HCT116 (cell line): Measurements from ENCODE around the gene BCKDHB. TPM values are rescaled to one million over a fixed set of nuclear protein-coding genes. Genes with fewer than 3 reads are reported as not detected.

Experiments
- ATAC-seq: fragments of 200-7000 bp; cut with Tn5 transposase; 2 replicates; pipeline ENCODE4 v1.9.1; 2020; ENCODE audit warnings: mild to moderate bottlenecking, moderate library complexity
- BruUV-seq: library from RNA; stranded (reverse); fragments of 400-500 nt; replicated peaks from 2 replicates; lab custom pipeline; 2021; lab: Mats Ljungman, UMichigan
- CTCF ChIA-PET: fragments of 300-600 bp; sonication (Branson Sonifier 250); formaldehyde crosslinking; loops from one replicate; lab custom pipeline; 2021; ENCODE audit warnings: antibody characterized with exemption; lab: Charles Lee
- POLR2A ChIA-PET: fragments of 300-600, 350-600 bp; sonication (Branson Sonifier 250); formaldehyde crosslinking; loops from one replicate; lab custom pipeline; 2021; ENCODE audit warnings: antibody characterized with exemption; lab: Charles Lee
- RAD21 ChIA-PET, 2 experiments: fragments of 300-600 bp; sonication (Branson Sonifier 250); formaldehyde crosslinking; loops; one replicate each; lab custom pipeline; 2023; ENCODE audit warnings: low total read pairs in 2 of 2; ENCODE audit not compliant: uncharacterized antibody in 2 of 2, unreplicated experiment in 2 of 2, low non-redundant PET in 1 of 2; lab: Charles Lee
- DNase-seq: peaks from one replicate; pipeline ENCODE4 v3.0.0-alpha.2; 2010; ENCODE audit warnings: low read depth, low spot score
- H2AFZ ChIP-seq: fragments of 200-600 bp; shearing (Covaris generic), sonication (generic); 2 replicates; pipeline ENCODE4 v1.6.1; 2017; ENCODE audit warnings: low read depth, mixed run types, mixed read lengths, antibody characterized with exemption, low read length; ENCODE audit not compliant: poor library complexity, severe bottlenecking
- H3K27ac ChIP-seq: 2 replicates; pipeline ENCODE4 v1.5.1; 2012; ENCODE audit warnings: low read depth, low read length
- H3K27me3 ChIP-seq: fragments of 200-600 bp; sonication (generic); 2 replicates; pipeline ENCODE4 v1.6.1; 2016; ENCODE audit warnings: mixed run types, low read length, mixed read lengths; ENCODE audit not compliant: insufficient read depth
- H3K36me3 ChIP-seq, 2 experiments: fragments of 200-500 bp in 1 of 2; fragments of 200-600 bp in 1 of 2; sonication (Bioruptor generic) in 1 of 2; sonication (generic) in 1 of 2; 2 replicates each; pipeline versions ENCODE4 v1.5.1 to v1.6.1; 2014 to 2016; ENCODE audit warnings: low read length in 2 of 2, inconsistent platforms in 1 of 2, mixed read lengths in 1 of 2, mixed run types in 1 of 2; ENCODE audit not compliant: insufficient read depth in 2 of 2, control insufficient read depth in 1 of 2
- H3K4me1 ChIP-seq, 2 experiments: fragments of 200-600 bp in 1 of 2; sonication (generic) in 1 of 2; 2 replicates each; pipeline versions ENCODE4 v1.5.1 to v1.6.1; 2012 to 2017; ENCODE audit warnings: low read length in 2 of 2, inconsistent platforms in 1 of 2, mild to moderate bottlenecking in 1 of 2, mixed read lengths in 1 of 2, mixed run types in 1 of 2, moderate library complexity in 1 of 2; ENCODE audit not compliant: insufficient read depth in 2 of 2, control insufficient read depth in 1 of 2
- H3K4me2 ChIP-seq: fragments of 200-600 bp; sonication (generic); 2 replicates; pipeline ENCODE4 v1.6.1; 2017; ENCODE audit warnings: mixed run types, low read length, mixed read lengths
- H3K4me3 ChIP-seq, 2 experiments: fragments of 200-600 bp in 1 of 2; sonication (generic) in 1 of 2; replicated peaks in 1 of 2; 2 replicates each; pipeline ENCODE4 v1.5.1; 2011 to 2016; ENCODE audit warnings: low read length in 2 of 2, control low read depth in 1 of 2, low read depth in 1 of 2, mild to moderate bottlenecking in 1 of 2, mixed read lengths in 1 of 2, mixed run types in 1 of 2
- H3K79me2 ChIP-seq: fragments of 200-600 bp; sonication (generic); 2 replicates; pipeline ENCODE4 v1.6.1; 2017; ENCODE audit warnings: mild to moderate bottlenecking, mixed run types, low read length, moderate library complexity, mixed read lengths; ENCODE audit not compliant: insufficient read depth
- H3K9ac ChIP-seq: fragments of 200-600 bp; sonication (generic); 2 replicates; pipeline ENCODE4 v1.6.1; 2016; ENCODE audit warnings: low read length, mixed read lengths
- H3K9me2 ChIP-seq: fragments of 200-600 bp; sonication (generic), shearing (Covaris generic); 2 replicates; pipeline ENCODE4 v1.6.1; 2017; ENCODE audit warnings: mixed run types, mild to moderate bottlenecking, moderate library complexity; ENCODE audit not compliant: insufficient read depth
- H3K9me3 ChIP-seq, 2 experiments: fragments of 200-500 bp in 1 of 2; fragments of 200-600 bp in 1 of 2; sonication (Bioruptor generic) in 1 of 2; sonication (generic) in 1 of 2; 2 replicates each; pipeline ENCODE4 v1.6.1; 2014 to 2017; ENCODE audit warnings: low read length in 2 of 2, mixed read lengths in 2 of 2, inconsistent platforms in 1 of 2, low read depth in 1 of 2, mild to moderate bottlenecking in 1 of 2, mixed run types in 1 of 2, moderate library complexity in 1 of 2; ENCODE audit not compliant: control insufficient read depth in 1 of 2, insufficient read depth in 1 of 2
- H4K20me1 ChIP-seq: fragments of 200-600 bp; sonication (generic), shearing (Covaris generic); 2 replicates; pipeline ENCODE4 v1.6.1; 2017; ENCODE audit warnings: mixed run types, mild to moderate bottlenecking, moderate library complexity; ENCODE audit not compliant: insufficient read depth
- CBX3 ChIP-seq: IDR thresholded peaks from 2 replicates; pipeline ENCODE4 v1.6.1; 2012; ENCODE audit warnings: low read depth
- ELF1 ChIP-seq: IDR thresholded peaks from 2 replicates; pipeline ENCODE4 v1.6.1; 2012; ENCODE audit warnings: low read depth, borderline replicate concordance
- JUND ChIP-seq: IDR thresholded peaks from 2 replicates; pipeline ENCODE4 v1.6.1; 2012
- POLR2A ChIP-seq: IDR thresholded peaks from 2 replicates; pipeline ENCODE4 v1.7.0; 2011; ENCODE audit warnings: borderline replicate concordance; ENCODE audit not compliant: insufficient read depth, insufficient read length; ENCODE audit errors: extremely low read depth
- SIN3A ChIP-seq: IDR thresholded peaks from 2 replicates; pipeline ENCODE4 v1.6.1; 2012; ENCODE audit warnings: low read depth
- SP1 ChIP-seq: IDR thresholded peaks from 2 replicates; pipeline ENCODE4 v1.6.1; 2012; ENCODE audit warnings: low read depth
- SRF ChIP-seq: IDR thresholded peaks from 2 replicates; pipeline ENCODE4 v1.6.1; 2012; ENCODE audit warnings: low read depth
- YY1 ChIP-seq: IDR thresholded peaks from 2 replicates; pipeline ENCODE4 v1.6.1; 2011; ENCODE audit warnings: low read length, low read depth, moderate library complexity, mild to moderate bottlenecking; ENCODE audit not compliant: insufficient replicate concordance; ENCODE audit errors: extremely low read depth
- ZFX ChIP-seq: fragments of 450-650 bp; IDR thresholded peaks from 2 replicates; pipeline ENCODE4 v1.6.1; 2017
- ZNF274 ChIP-seq: fragments of 200-500 bp; sonication (Bioruptor generic); IDR thresholded peaks from 2 replicates; pipeline ENCODE4 v1.6.1; 2014; ENCODE audit warnings: mild to moderate bottlenecking, low read depth, low read length, inconsistent platforms
- intact Hi-C: fragments of 100-400 bp; cut with micrococcal nuclease; formaldehyde crosslinking; loops from 2 replicates; pipeline ENCODE4 v1.10.0; 2022
- total RNA-seq: library from RNA; stranded (reverse); gene quantifications from one replicate; pipeline ENCODE4 v1.2.1, GENCODE V29; 2021; ENCODE audit not compliant: unreplicated experiment
- TF ChIP-seq, protein P1 (sequence below): IDR thresholded peaks from 2 replicates; pipeline ENCODE4 v1.6.1; 2012
- TF ChIP-seq, protein P2 (sequence below): IDR thresholded peaks from 2 replicates; pipeline ENCODE4 v1.6.1; 2012
- TF ChIP-seq, protein P3 (sequence below): IDR thresholded peaks from 2 replicates; pipeline ENCODE4 v1.6.1; 2011; ENCODE audit warnings: mild to moderate bottlenecking, low read length, moderate library complexity; ENCODE audit not compliant: insufficient replicate concordance; ENCODE audit errors: extremely low read depth
- TF ChIP-seq, protein P4 (sequence below): IDR thresholded peaks from 2 replicates; pipeline ENCODE4 v1.6.1; 2012; ENCODE audit warnings: low read depth

Gene BCKDHB
- total RNA-seq, 1 experiment from 2014 or later, result 11.2 TPM

DNA sequence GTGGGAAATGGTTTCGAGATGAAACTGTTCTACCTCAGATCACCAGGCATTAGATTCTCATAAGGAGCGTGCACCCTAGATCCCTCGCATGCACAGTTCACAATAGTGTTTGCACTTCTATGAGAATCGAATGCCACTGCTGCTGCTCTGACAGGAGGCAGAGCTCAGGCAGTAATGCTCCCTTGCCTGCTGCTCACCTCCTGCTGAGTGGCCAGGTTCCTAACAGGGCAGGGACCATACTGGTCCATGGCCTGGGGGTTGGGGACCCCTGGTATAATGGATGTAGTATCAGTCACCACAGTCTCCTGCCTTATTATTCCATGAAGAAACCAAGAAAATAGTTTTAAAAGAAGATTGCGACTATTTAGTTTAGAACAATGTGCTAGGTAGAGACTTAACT lies 127.5 kb downstream of the BCKDHB start:
- H3K79me2 ChIP-seq, result no peaks in the 10 kb centered on the region
- ATAC-seq (no peak), DNase-seq (no peak)
- RAD21 ChIA-PET, result no interaction called here
- H3K4me1 ChIP-seq, result no peaks in the 10 kb centered on the region
- TF ChIP-seq, protein P1, sequence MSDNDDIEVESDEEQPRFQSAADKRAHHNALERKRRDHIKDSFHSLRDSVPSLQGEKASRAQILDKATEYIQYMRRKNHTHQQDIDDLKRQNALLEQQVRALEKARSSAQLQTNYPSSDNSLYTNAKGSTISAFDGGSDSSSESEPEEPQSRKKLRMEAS, result no peak
- TF ChIP-seq JUND, result no peak
- TF ChIP-seq CBX3, result no peak
- TF ChIP-seq ZNF274, result no peak
- no peak for TF ChIP-seq ZFX
- TF ChIP-seq SIN3A, result no peak
- no TSS peak for BruUV-seq
- H3K27ac ChIP-seq, result no peak overlapping the region
- H3K4me3 ChIP-seq, result no peak overlapping the region
- H4K20me1 ChIP-seq, result no peaks in the 10 kb centered on the region
- no peaks in the 10 kb centered on the region for H3K9me2 ChIP-seq
- H3K4me2 ChIP-seq, result no peak overlapping the region
- intact Hi-C loops, result no loop called here
- H2AFZ ChIP-seq, result no peak overlapping the region
- H3K9me3 ChIP-seq, result no peaks in the 10 kb centered on the region
- CTCF ChIA-PET, result no interaction called here
- POLR2A ChIA-PET, result no interaction called here
- H3K27me3 ChIP-seq, result no peaks in the 10 kb centered on the region
- no peak overlapping the region for H3K9ac ChIP-seq
- H3K36me3 ChIP-seq, result 0 out of 4 replicates have a peak, but pooled peaks cover 0 to 3% of the 10 kb centered on the region in 2 experiments

DNA sequence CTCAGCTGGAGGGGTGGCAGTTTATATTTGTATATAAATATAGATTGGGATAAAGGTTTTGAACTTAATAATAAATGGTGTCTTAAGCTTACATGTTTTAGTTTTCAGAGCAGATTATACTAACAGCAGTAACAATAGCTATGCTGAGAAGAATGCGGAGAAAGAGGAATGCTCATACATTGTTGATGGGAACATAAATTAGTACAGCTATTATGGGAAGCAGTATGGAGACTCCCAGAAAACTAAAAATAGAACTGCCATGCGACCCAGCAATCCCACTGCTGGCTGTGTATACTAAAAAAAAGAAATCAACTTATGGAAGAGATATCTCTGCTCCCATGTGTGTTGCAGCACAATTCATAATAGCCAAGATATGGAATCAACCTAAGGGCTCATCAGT lies 127.9 kb downstream of the BCKDHB start:
- ChIA-PET CTCF (no interaction called here), POLR2A (no interaction called here), RAD21 (no interaction called here)
- H3K27ac ChIP-seq, result no peak overlapping the region
- BruUV-seq, result no TSS peak
- intact Hi-C loops, result no loop called here
- no peaks in the 10 kb centered on the region for H3K9me3 ChIP-seq
- H3K27me3 ChIP-seq, result no peaks in the 10 kb centered on the region
- H3K9ac ChIP-seq, result no peak overlapping the region
- no peak overlapping the region for H2AFZ ChIP-seq
- DNase-seq, result no peak
- H3K9me2 ChIP-seq, result no peaks in the 10 kb centered on the region
- TF ChIP-seq SRF (no peak), POLR2A (no peak), ELF1 (no peak), YY1 (no peak), SP1 (no peak)
- TF ChIP-seq, protein P2, sequence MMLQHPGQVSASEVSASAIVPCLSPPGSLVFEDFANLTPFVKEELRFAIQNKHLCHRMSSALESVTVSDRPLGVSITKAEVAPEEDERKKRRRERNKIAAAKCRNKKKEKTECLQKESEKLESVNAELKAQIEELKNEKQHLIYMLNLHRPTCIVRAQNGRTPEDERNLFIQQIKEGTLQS, result no peak
- TF ChIP-seq, protein P3, sequence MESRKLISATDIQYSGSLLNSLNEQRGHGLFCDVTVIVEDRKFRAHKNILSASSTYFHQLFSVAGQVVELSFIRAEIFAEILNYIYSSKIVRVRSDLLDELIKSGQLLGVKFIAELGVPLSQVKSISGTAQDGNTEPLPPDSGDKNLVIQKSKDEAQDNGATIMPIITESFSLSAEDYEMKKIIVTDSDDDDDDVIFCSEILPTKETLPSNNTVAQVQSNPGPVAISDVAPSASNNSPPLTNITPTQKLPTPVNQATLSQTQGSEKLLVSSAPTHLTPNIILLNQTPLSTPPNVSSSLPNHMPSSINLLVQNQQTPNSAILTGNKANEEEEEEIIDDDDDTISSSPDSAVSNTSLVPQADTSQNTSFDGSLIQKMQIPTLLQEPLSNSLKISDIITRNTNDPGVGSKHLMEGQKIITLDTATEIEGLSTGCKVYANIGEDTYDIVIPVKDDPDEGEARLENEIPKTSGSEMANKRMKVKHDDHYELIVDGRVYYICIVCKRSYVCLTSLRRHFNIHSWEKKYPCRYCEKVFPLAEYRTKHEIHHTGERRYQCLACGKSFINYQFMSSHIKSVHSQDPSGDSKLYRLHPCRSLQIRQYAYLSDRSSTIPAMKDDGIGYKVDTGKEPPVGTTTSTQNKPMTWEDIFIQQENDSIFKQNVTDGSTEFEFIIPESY, result no peak
- TF ChIP-seq, protein P4, sequence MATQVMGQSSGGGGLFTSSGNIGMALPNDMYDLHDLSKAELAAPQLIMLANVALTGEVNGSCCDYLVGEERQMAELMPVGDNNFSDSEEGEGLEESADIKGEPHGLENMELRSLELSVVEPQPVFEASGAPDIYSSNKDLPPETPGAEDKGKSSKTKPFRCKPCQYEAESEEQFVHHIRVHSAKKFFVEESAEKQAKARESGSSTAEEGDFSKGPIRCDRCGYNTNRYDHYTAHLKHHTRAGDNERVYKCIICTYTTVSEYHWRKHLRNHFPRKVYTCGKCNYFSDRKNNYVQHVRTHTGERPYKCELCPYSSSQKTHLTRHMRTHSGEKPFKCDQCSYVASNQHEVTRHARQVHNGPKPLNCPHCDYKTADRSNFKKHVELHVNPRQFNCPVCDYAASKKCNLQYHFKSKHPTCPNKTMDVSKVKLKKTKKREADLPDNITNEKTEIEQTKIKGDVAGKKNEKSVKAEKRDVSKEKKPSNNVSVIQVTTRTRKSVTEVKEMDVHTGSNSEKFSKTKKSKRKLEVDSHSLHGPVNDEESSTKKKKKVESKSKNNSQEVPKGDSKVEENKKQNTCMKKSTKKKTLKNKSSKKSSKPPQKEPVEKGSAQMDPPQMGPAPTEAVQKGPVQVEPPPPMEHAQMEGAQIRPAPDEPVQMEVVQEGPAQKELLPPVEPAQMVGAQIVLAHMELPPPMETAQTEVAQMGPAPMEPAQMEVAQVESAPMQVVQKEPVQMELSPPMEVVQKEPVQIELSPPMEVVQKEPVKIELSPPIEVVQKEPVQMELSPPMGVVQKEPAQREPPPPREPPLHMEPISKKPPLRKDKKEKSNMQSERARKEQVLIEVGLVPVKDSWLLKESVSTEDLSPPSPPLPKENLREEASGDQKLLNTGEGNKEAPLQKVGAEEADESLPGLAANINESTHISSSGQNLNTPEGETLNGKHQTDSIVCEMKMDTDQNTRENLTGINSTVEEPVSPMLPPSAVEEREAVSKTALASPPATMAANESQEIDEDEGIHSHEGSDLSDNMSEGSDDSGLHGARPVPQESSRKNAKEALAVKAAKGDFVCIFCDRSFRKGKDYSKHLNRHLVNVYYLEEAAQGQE, result no peak
- H4K20me1 ChIP-seq, result no peaks in the 10 kb centered on the region
- H3K36me3 ChIP-seq, result 0 out of 4 replicates have a peak, but pooled peaks cover 0 to 3% of the 10 kb centered on the region in 2 experiments
- no peak overlapping the region for H3K4me2 ChIP-seq
- no peak for ATAC-seq
- H3K79me2 ChIP-seq, result no peaks in the 10 kb centered on the region
- H3K4me1 ChIP-seq, result no peaks in the 10 kb centered on the region
- no peak overlapping the region for H3K4me3 ChIP-seq
